Body of pancreas (tissue), 4 donors: Measurements from ENCODE around the gene HIPK3.

Experiments used
- POLR2A ChIP-seq, 3 donors: fragments of 450-650 bp; IDR thresholded peaks; one replicate each; pipeline ENCODE4 v1.6.1; 2016; ENCODE audit warnings: antibody characterized with exemption in 3 of 3, mild to moderate bottlenecking in 2 of 3
- TF ChIP-seq, protein P1 (sequence below), 7 experiments: fragments of 450-650 bp in 4 of 7; fragments of 200-600 bp in 3 of 7; sonication (generic) in 3 of 7; IDR thresholded peaks; one replicate each; pipeline ENCODE4 v1.5.1; 2016 to 2019; ENCODE audit warnings: antibody characterized with exemption in 7 of 7

DNA sequence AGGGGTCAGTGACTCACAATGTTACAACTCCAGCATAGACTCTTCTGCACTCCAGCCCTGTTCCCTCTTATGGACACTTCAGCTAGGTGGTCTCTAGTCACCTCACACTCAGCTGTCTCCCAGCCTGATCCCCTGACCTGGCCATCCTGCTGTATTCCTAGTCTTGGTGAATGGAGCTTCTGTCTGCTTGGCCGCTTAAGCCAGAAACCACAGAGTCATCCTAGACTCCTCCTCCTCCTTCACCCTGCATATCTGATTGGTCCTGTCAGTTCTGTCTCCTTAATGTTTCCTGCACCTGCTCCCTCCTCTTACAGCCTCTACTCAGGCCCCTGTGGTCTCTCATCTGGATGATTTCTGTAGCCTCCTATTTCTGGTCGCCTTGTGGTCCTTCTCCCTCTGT is 144.9 kb downstream of the HIPK3 start:
- TF ChIP-seq, protein P1, sequence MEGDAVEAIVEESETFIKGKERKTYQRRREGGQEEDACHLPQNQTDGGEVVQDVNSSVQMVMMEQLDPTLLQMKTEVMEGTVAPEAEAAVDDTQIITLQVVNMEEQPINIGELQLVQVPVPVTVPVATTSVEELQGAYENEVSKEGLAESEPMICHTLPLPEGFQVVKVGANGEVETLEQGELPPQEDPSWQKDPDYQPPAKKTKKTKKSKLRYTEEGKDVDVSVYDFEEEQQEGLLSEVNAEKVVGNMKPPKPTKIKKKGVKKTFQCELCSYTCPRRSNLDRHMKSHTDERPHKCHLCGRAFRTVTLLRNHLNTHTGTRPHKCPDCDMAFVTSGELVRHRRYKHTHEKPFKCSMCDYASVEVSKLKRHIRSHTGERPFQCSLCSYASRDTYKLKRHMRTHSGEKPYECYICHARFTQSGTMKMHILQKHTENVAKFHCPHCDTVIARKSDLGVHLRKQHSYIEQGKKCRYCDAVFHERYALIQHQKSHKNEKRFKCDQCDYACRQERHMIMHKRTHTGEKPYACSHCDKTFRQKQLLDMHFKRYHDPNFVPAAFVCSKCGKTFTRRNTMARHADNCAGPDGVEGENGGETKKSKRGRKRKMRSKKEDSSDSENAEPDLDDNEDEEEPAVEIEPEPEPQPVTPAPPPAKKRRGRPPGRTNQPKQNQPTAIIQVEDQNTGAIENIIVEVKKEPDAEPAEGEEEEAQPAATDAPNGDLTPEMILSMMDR (IDR thresholded peaks at IDR 0.05): no peak
- no peak for TF ChIP-seq POLR2A (IDR thresholded peaks at IDR 0.05)
